HepG2 (cell line): Measurements from ENCODE around the gene TCF7L2. TPM values are rescaled to one million over a fixed set of nuclear protein-coding genes. Genes with fewer than 3 reads are reported as not detected.

Experiments
- CBX2 ChIP-seq, 2 experiments: fragments of 200-600 bp in 1 of 2; sonication (generic); formaldehyde crosslinking in 1 of 2; IDR thresholded peaks; 2 replicates each; pipeline versions ENCODE4 v1.7.0 to v1.8.1; 2018 to 2022; ENCODE audit warnings: low read depth in 2 of 2, low read length in 1 of 2, mild to moderate bottlenecking in 1 of 2, missing genetic modification reagents in 1 of 2
- DNMT3B ChIP-seq: conservative IDR thresholded peaks from 2 replicates; pipeline ENCODE4 v1.6.1; 2016; ENCODE audit warnings: missing biosample characterization, control low read depth
- EP300 ChIP-seq, 3 experiments: sonication (generic) in 1 of 3; formaldehyde crosslinking in 1 of 3; IDR thresholded peaks; 2 replicates each; pipeline versions ENCODE4 v1.5.1 to v1.6.1; 2011 to 2020; ENCODE audit warnings: low read depth in 2 of 3, low read length in 2 of 3, borderline replicate concordance in 1 of 3, improper control_type of control experiment in 1 of 3, mild to moderate bottlenecking in 1 of 3, missing genetic modification reagents in 1 of 3, moderate library complexity in 1 of 3
- FOXA3 ChIP-seq: IDR thresholded peaks from 2 replicates; pipeline ENCODE4 v1.6.1; 2016; ENCODE audit warnings: missing genetic modification reagents, missing compliant biosample characterization
- MTF1 ChIP-seq: sonication (generic); formaldehyde crosslinking; IDR thresholded peaks from 2 replicates; pipeline ENCODE4 v1.5.0; 2020; ENCODE audit warnings: missing genetic modification reagents
- MZF1 ChIP-seq: sonication (generic); formaldehyde crosslinking; IDR thresholded peaks from 2 replicates; pipeline ENCODE4 v1.8.1; 2023; ENCODE audit warnings: mild to moderate bottlenecking, missing genetic modification reagents, borderline replicate concordance
- NCOR1 ChIP-seq: fragments of 200-600 bp; sonication (generic); IDR thresholded peaks from 2 replicates; pipeline ENCODE4 v1.7.0; 2017; ENCODE audit warnings: antibody characterized with exemption, low read length, borderline replicate concordance
- NR2F2 ChIP-seq: IDR thresholded peaks from 2 replicates; pipeline ENCODE4 v1.6.1; 2012; ENCODE audit warnings: low read depth, inconsistent platforms, borderline replicate concordance
- PAWR ChIP-seq: sonication (generic); formaldehyde crosslinking; IDR thresholded peaks from 2 replicates; pipeline ENCODE4 v1.4.0; 2020; ENCODE audit warnings: missing genetic modification reagents, mild to moderate bottlenecking, borderline replicate concordance
- SAP130 ChIP-seq: IDR thresholded peaks from 2 replicates; pipeline ENCODE4 v1.6.1; 2016; ENCODE audit warnings: low read depth
- SKI ChIP-seq: fragments of 450-650 bp; IDR thresholded peaks from one replicate; pipeline ENCODE4 v1.6.1; 2018; ENCODE audit warnings: mild to moderate bottlenecking; ENCODE audit not compliant: partially characterized antibody
- TARDBP ChIP-seq: sonication (generic); formaldehyde crosslinking; IDR thresholded peaks from 2 replicates; pipeline ENCODE4 v1.8.0; 2022; ENCODE audit warnings: mild to moderate bottlenecking, missing genetic modification reagents
- TBX2 ChIP-seq: sonication (generic); formaldehyde crosslinking; IDR thresholded peaks from 2 replicates; pipeline ENCODE4 v1.5.0; 2020; ENCODE audit warnings: missing genetic modification reagents, mild to moderate bottlenecking, borderline replicate concordance
- TP53 ChIP-seq: sonication (generic); formaldehyde crosslinking; conservative IDR thresholded peaks from 2 replicates; pipeline ENCODE4 v1.4.0; 2020; ENCODE audit warnings: missing genetic modification reagents
- ZMYM4 ChIP-seq: sonication (generic); formaldehyde crosslinking; IDR thresholded peaks from 2 replicates; pipeline ENCODE4 v1.8.1; 2023; ENCODE audit warnings: mild to moderate bottlenecking, missing genetic modification reagents
- ZNF441 ChIP-seq: sonication (generic); formaldehyde crosslinking; IDR thresholded peaks from 2 replicates; pipeline ENCODE4 v1.7.0; 2021; ENCODE audit warnings: missing genetic modification reagents, borderline replicate concordance
- ZNF670 ChIP-seq: sonication (generic); formaldehyde crosslinking; IDR thresholded peaks from 2 replicates; pipeline ENCODE4 v1.8.0; 2022; ENCODE audit warnings: mild to moderate bottlenecking, missing genetic modification reagents, borderline replicate concordance
- ZNF839 ChIP-seq: sonication (generic); formaldehyde crosslinking; IDR thresholded peaks from 2 replicates; pipeline ENCODE4 v1.4.0; 2020; ENCODE audit warnings: missing genetic modification reagents, mild to moderate bottlenecking, borderline replicate concordance
- ZSCAN30 ChIP-seq: sonication (generic); formaldehyde crosslinking; IDR thresholded peaks from 2 replicates; pipeline ENCODE4 v1.5.0; 2020; ENCODE audit warnings: mild to moderate bottlenecking, missing genetic modification reagents
- polyA plus RNA-seq, 8 experiments: library from polyadenylated mRNA; depleted of rRNA in 3 of 8; stranded (reverse) in 7 of 8; unstranded in 1 of 8; fragments of >200 nt; fragmentation: Illumina TruSeq in 4 of 8; extraction: Trizol in 4 of 8; gene quantifications; 2 replicates each; pipeline versions ENCODE4 v1.2.1 to v1.2.3, GENCODE V29; 2011 to 2016; ENCODE audit warnings: low read depth in 4 of 8, missing spikeins in 1 of 8, mixed read lengths in 1 of 8; ENCODE audit not compliant: insufficient read depth in 1 of 8
- total RNA-seq, 5 experiments: library from RNA; depleted of rRNA; stranded (reverse); fragments of >200 nt; fragmentation: Illumina TruSeq; extraction: Trizol; gene quantifications; 2 replicates each; pipeline ENCODE4 v1.2.3, GENCODE V29; 2016; ENCODE audit warnings: low read depth in 1 of 5
- TF ChIP-seq, protein P1 (sequence below): sonication (generic); formaldehyde crosslinking; IDR thresholded peaks from 2 replicates; pipeline ENCODE4 v1.5.0; 2020; ENCODE audit warnings: missing genetic modification reagents
- TF ChIP-seq, protein P2 (sequence below): sonication (generic); formaldehyde crosslinking; IDR thresholded peaks from 2 replicates; pipeline ENCODE4 v1.4.0; 2020; ENCODE audit warnings: mild to moderate bottlenecking, missing genetic modification reagents
- TF ChIP-seq, protein P3 (sequence below): sonication (generic); formaldehyde crosslinking; IDR thresholded peaks from 2 replicates; pipeline ENCODE4 v1.4.0; 2020; ENCODE audit warnings: missing genetic modification reagents
- TF ChIP-seq, protein P4 (sequence below): sonication (generic); formaldehyde crosslinking; IDR thresholded peaks from 2 replicates; pipeline ENCODE4 v1.8.0; 2022; ENCODE audit warnings: missing genetic modification reagents, mild to moderate bottlenecking, borderline replicate concordance

The TCF7L2 gene
- total and polyA plus RNA-seq, 2 of the 13 experiments (the other 11 are each of a cell fraction or from before 2014, with no cell fraction given) = 3.9 to 13.7 TPM

DNA sequence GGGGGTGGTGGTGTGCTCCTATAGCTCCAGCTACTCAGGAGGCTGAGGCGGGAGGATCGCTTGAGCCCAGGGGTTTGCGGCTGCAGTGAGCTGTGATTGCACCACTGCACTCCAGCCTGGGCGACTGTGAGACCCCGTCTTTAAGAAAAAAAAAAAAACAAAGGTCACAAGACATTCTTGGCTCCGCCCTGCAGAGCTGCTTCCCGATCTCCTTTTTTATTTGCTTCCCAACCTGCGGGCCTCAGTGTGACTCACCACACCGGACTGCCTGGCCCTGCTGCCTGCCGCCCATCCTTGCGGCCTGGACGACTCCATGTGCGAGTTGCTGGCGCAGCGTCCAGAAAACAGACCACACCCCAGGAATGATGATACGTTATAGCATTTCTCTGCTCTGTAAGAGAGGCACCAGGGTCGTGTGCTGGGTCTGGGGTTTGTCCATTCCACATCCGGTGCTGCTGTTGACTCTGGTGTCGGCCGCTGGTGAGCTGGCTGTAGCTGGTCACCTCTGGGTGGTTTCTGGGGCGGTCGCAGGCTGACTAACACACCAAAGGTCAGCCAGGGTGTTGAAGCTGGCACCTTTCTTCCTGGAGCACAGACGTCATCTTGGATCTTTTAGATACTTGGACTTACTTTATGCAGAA is 123.6 kb downstream of the TCF7L2 start (continued):
- TF ChIP-seq, protein P1, sequence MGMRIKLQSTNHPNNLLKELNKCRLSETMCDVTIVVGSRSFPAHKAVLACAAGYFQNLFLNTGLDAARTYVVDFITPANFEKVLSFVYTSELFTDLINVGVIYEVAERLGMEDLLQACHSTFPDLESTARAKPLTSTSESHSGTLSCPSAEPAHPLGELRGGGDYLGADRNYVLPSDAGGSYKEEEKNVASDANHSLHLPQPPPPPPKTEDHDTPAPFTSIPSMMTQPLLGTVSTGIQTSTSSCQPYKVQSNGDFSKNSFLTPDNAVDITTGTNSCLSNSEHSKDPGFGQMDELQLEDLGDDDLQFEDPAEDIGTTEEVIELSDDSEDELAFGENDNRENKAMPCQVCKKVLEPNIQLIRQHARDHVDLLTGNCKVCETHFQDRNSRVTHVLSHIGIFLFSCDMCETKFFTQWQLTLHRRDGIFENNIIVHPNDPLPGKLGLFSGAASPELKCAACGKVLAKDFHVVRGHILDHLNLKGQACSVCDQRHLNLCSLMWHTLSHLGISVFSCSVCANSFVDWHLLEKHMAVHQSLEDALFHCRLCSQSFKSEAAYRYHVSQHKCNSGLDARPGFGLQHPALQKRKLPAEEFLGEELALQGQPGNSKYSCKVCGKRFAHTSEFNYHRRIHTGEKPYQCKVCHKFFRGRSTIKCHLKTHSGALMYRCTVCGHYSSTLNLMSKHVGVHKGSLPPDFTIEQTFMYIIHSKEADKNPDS (CRISPR knock-in tag) = no peak
- TF ChIP-seq, protein P2, sequence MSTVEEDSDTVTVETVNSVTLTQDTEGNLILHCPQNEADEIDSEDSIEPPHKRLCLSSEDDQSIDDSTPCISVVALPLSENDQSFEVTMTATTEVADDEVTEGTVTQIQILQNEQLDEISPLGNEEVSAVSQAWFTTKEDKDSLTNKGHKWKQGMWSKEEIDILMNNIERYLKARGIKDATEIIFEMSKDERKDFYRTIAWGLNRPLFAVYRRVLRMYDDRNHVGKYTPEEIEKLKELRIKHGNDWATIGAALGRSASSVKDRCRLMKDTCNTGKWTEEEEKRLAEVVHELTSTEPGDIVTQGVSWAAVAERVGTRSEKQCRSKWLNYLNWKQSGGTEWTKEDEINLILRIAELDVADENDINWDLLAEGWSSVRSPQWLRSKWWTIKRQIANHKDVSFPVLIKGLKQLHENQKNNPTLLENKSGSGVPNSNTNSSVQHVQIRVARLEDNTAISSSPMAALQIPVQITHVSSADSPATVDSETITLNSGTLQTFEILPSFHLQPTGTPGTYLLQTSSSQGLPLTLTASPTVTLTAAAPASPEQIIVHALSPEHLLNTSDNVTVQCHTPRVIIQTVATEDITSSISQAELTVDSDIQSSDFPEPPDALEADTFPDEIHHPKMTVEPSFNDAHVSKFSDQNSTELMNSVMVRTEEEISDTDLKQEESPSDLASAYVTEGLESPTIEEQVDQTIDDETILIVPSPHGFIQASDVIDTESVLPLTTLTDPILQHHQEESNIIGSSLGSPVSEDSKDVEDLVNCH = no peak
- no peak for TF ChIP-seq MTF1
- TF ChIP-seq SKI = peak; percentile 98
- no peak for TF ChIP-seq CBX2 (IDR thresholded peaks at IDR 0.05; ENCODE audit: low read depth, low read length)
- no peak for TF ChIP-seq CBX2 (CRISPR knock-in tag; IDR thresholded peaks at IDR 0.05; ENCODE audit: low read depth)
- TF ChIP-seq TARDBP = peak; percentile 72; the same call in 1 of the 2 replicates
- TF ChIP-seq, protein P3, sequence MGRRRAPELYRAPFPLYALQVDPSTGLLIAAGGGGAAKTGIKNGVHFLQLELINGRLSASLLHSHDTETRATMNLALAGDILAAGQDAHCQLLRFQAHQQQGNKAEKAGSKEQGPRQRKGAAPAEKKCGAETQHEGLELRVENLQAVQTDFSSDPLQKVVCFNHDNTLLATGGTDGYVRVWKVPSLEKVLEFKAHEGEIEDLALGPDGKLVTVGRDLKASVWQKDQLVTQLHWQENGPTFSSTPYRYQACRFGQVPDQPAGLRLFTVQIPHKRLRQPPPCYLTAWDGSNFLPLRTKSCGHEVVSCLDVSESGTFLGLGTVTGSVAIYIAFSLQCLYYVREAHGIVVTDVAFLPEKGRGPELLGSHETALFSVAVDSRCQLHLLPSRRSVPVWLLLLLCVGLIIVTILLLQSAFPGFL (CRISPR knock-in tag) = no peak
- no peak for TF ChIP-seq ZNF670 (CRISPR knock-in tag)
- peak; percentile 95 for TF ChIP-seq DNMT3B (CRISPR knock-in tag)
- peak in 1 of 2 experiments; percentile 64; a peak in 2 of 4 replicates for TF ChIP-seq EP300 (IDR thresholded peaks at IDR 0.05; ENCODE audit: low read depth in 2 of 2, low read length in 2 of 2)
- TF ChIP-seq EP300 (CRISPR knock-in tag; IDR thresholded peaks at IDR 0.05; ENCODE audit: borderline replicate concordance) = peak; percentile 75; the same call in 1 of the 2 replicates
- TF ChIP-seq ZSCAN30 (CRISPR knock-in tag) = no peak
- no peak for TF ChIP-seq TP53 (CRISPR knock-in tag)
- TF ChIP-seq ZNF839 (CRISPR knock-in tag) = peak; percentile 61; the same call in 1 of the 2 replicates
- TF ChIP-seq, protein P4, sequence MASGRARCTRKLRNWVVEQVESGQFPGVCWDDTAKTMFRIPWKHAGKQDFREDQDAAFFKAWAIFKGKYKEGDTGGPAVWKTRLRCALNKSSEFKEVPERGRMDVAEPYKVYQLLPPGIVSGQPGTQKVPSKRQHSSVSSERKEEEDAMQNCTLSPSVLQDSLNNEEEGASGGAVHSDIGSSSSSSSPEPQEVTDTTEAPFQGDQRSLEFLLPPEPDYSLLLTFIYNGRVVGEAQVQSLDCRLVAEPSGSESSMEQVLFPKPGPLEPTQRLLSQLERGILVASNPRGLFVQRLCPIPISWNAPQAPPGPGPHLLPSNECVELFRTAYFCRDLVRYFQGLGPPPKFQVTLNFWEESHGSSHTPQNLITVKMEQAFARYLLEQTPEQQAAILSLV (CRISPR knock-in tag) = peak; percentile 64; the same call in 1 of the 2 replicates
- peak; percentile 88 for TF ChIP-seq FOXA3 (CRISPR knock-in tag)
- peak; percentile 89 for TF ChIP-seq SAP130 (CRISPR knock-in tag)
- TF ChIP-seq TBX2 = peak; percentile 99
- 0 out of 2 replicates have a peak, but pooled peaks have one; percentile 63 for TF ChIP-seq NR2F2
- TF ChIP-seq ZNF441 = peak; percentile 80
- no peak for TF ChIP-seq MZF1 (CRISPR knock-in tag)
- peak; percentile 26; the same call in 1 of the 2 replicates for TF ChIP-seq ZMYM4 (CRISPR knock-in tag)
- TF ChIP-seq PAWR = no peak
- TF ChIP-seq NCOR1 = peak; percentile 20; the same call in 1 of the 2 replicates
